H9 (cell line): ENCODE results near the gene HDAC1. TPM values are rescaled to one million over a fixed set of nuclear protein-coding genes. Genes with fewer than 3 reads are reported as not detected.

Experiments used
- DNase-seq: peaks from one replicate; pipeline ENCODE4 v3.0.0-alpha.2; 2017
- H2AFZ ChIP-seq: one replicate; pipeline ENCODE4 v1.6.1; 2013; ENCODE audit warnings: mild to moderate bottlenecking, low read length, control low read depth, moderate library complexity
- H2AK5ac ChIP-seq: 2 replicates; pipeline ENCODE4 v1.6.1; 2013; ENCODE audit warnings: low read length, control low read depth, mixed read lengths; ENCODE audit not compliant: insufficient read length
- H2BK120ac ChIP-seq: one replicate; pipeline ENCODE4 v1.6.1; 2013; ENCODE audit warnings: low read depth, mild to moderate bottlenecking, low read length, control low read depth, inconsistent platforms; ENCODE audit not compliant: poor library complexity, severe bottlenecking
- H2BK12ac ChIP-seq: 2 replicates; pipeline ENCODE4 v1.6.1; 2013; ENCODE audit warnings: low read length, control low read depth, mixed read lengths, low read depth; ENCODE audit not compliant: insufficient read length
- H2BK15ac ChIP-seq: 2 replicates; pipeline ENCODE4 v1.6.1; 2013; ENCODE audit warnings: low read depth, low read length, control low read depth
- H2BK20ac ChIP-seq: one replicate; pipeline ENCODE4 v1.6.1; 2013; ENCODE audit warnings: low read depth, mild to moderate bottlenecking, low read length, control low read depth, inconsistent platforms; ENCODE audit not compliant: poor library complexity, severe bottlenecking
- H2BK5ac ChIP-seq: 2 replicates; pipeline ENCODE4 v1.6.1; 2013; ENCODE audit warnings: low read length, control low read depth, mixed read lengths; ENCODE audit not compliant: insufficient read length
- H3K14ac ChIP-seq: 2 replicates; pipeline ENCODE4 v1.6.1; 2013; ENCODE audit warnings: low read length, control low read depth; ENCODE audit not compliant: insufficient read depth
- H3K18ac ChIP-seq: 2 replicates; pipeline ENCODE4 v1.6.1; 2013; ENCODE audit warnings: low read depth, mild to moderate bottlenecking, mixed read lengths, low read length, control low read depth; ENCODE audit not compliant: insufficient read length
- H3K23ac ChIP-seq: 2 replicates; pipeline ENCODE4 v1.6.1; 2013; ENCODE audit warnings: low read length, control low read depth, mixed read lengths, low read depth; ENCODE audit not compliant: insufficient read length
- H3K23me2 ChIP-seq: 2 replicates; pipeline ENCODE4 v1.6.1; 2013; ENCODE audit warnings: low read depth, mild to moderate bottlenecking, mixed read lengths, low read length, control low read depth; ENCODE audit not compliant: insufficient read length, poor library complexity, severe bottlenecking
- H3K27ac ChIP-seq: 2 replicates; pipeline ENCODE4 v1.5.1; 2013; ENCODE audit warnings: low read length, control low read depth, mixed read lengths, low read depth; ENCODE audit not compliant: insufficient read length
- H3K27me3 ChIP-seq: 2 replicates; pipeline ENCODE4 v1.6.1; 2013; ENCODE audit warnings: low read length, control low read depth, inconsistent platforms; ENCODE audit not compliant: insufficient read depth
- H3K4ac ChIP-seq: 2 replicates; pipeline ENCODE4 v1.6.1; 2013; ENCODE audit warnings: low read depth, mild to moderate bottlenecking, control low read depth, inconsistent platforms, low read length, moderate library complexity
- H3K4me1 ChIP-seq: 2 replicates; pipeline ENCODE4 v1.6.1; 2013; ENCODE audit warnings: low read length, control low read depth, inconsistent platforms; ENCODE audit not compliant: insufficient read depth
- H3K4me2 ChIP-seq: 2 replicates; pipeline ENCODE4 v1.6.1; 2013; ENCODE audit warnings: low read length, control low read depth, mixed read lengths; ENCODE audit not compliant: insufficient read length, insufficient read depth
- H3K56ac ChIP-seq: 2 replicates; pipeline ENCODE4 v1.6.1; 2013; ENCODE audit warnings: low read depth, mild to moderate bottlenecking, mixed read lengths, low read length, control low read depth; ENCODE audit not compliant: insufficient read length
- H3K79me1 ChIP-seq: 2 replicates; pipeline ENCODE4 v1.6.1; 2013; ENCODE audit warnings: low read depth, mild to moderate bottlenecking, moderate library complexity, low read length, control low read depth, inconsistent platforms; ENCODE audit not compliant: insufficient read depth, poor library complexity, severe bottlenecking
- H3K79me2 ChIP-seq: 2 replicates; pipeline ENCODE4 v1.6.1; 2013; ENCODE audit warnings: low read length, control low read depth, inconsistent platforms; ENCODE audit not compliant: insufficient read depth
- H3K9ac ChIP-seq: 2 replicates; pipeline ENCODE4 v1.6.1; 2013; ENCODE audit warnings: low read length, control low read depth, mixed read lengths; ENCODE audit not compliant: insufficient read length; ENCODE audit errors: extremely low read depth
- H3K9me3 ChIP-seq: one replicate; pipeline ENCODE4 v1.6.1; 2013; ENCODE audit warnings: low read depth, low read length, inconsistent platforms; ENCODE audit not compliant: control insufficient read depth
- H3T11ph ChIP-seq: one replicate; pipeline ENCODE4 v1.6.1; 2013; ENCODE audit warnings: mild to moderate bottlenecking, low read length, control low read depth, inconsistent platforms
- H4K20me1 ChIP-seq: one replicate; pipeline ENCODE4 v1.6.1; 2013; ENCODE audit not compliant: control insufficient read depth, insufficient read length, insufficient read depth
- H4K5ac ChIP-seq: 2 replicates; pipeline ENCODE4 v1.6.1; 2013; ENCODE audit warnings: low read depth, mild to moderate bottlenecking, mixed read lengths, low read length, control low read depth; ENCODE audit not compliant: insufficient read length
- H4K8ac ChIP-seq: replicated peaks from 2 replicates; pipeline ENCODE4 v1.6.1; 2013; ENCODE audit warnings: low read length, control low read depth, mixed read lengths, low read depth; ENCODE audit not compliant: insufficient read length
- H4K91ac ChIP-seq: 2 replicates; pipeline ENCODE4 v1.6.1; 2013; ENCODE audit warnings: low read depth, mild to moderate bottlenecking, moderate library complexity, mixed read lengths, low read length, control low read depth; ENCODE audit not compliant: insufficient read length
- H3K27ac Mint-ChIP-seq, 3 experiments: 2 replicates in 2 of 3; 3 replicates in 1 of 3; pipeline ENCODE4 v1.8.0; 2020 to 2021; ENCODE audit warnings: mixed read lengths in 3 of 3, mild to moderate bottlenecking in 1 of 3, moderate library complexity in 1 of 3
- H3K27me3 Mint-ChIP-seq: 2 replicates; pipeline ENCODE4 v1.8.0; 2021; ENCODE audit warnings: low read depth, mild to moderate bottlenecking, moderate library complexity, mixed read lengths
- H3K36me3 Mint-ChIP-seq, 3 experiments: 2 replicates in 2 of 3; 3 replicates in 1 of 3; pipeline ENCODE4 v1.8.0; 2020 to 2021; ENCODE audit warnings: low read depth in 3 of 3, mixed read lengths in 3 of 3; ENCODE audit not compliant: insufficient read depth in 1 of 3
- H3K4me1 Mint-ChIP-seq, 2 experiments: 2 replicates each; pipeline ENCODE4 v1.8.0; 2020; ENCODE audit warnings: mixed read lengths in 2 of 2
- H3K4me3 Mint-ChIP-seq, 2 experiments: 2 replicates in 1 of 2; 3 replicates in 1 of 2; pipeline ENCODE4 v1.8.0; 2020 to 2021; ENCODE audit warnings: mild to moderate bottlenecking in 2 of 2, mixed read lengths in 2 of 2, moderate library complexity in 1 of 2
- H3K9me3 Mint-ChIP-seq, 2 experiments: 2 replicates in 1 of 2; 3 replicates in 1 of 2; pipeline ENCODE4 v1.8.0; 2020; ENCODE audit warnings: mild to moderate bottlenecking in 2 of 2, mixed read lengths in 2 of 2, moderate library complexity in 1 of 2
- WGBS: extraction: QIAGEN DNeasy Blood & Tissue Kit; methylation state at CpG from one replicate; pipeline ENCODE4 v1.1.7; 2013; ENCODE audit warnings: missing lambda C conversion rate, low lambda C conversion rate, mixed read lengths; ENCODE audit not compliant: insufficient read length; ENCODE audit errors: extremely low coverage; 5-methylcytosine and 5-hydroxymethylcytosine counted together
- total RNA-seq: library from RNA; stranded (reverse); gene quantifications from 2 replicates; pipeline ENCODE4 v1.2.1, GENCODE V29; 2021
- TF ChIP-seq, protein P1 (sequence below): fragments of 200-600 bp; sonication (generic); conservative IDR thresholded peaks from 3 replicates; pipeline ENCODE4 v1.8.0; 2021; ENCODE audit warnings: antibody characterized with exemption, mild to moderate bottlenecking

HDAC1 gene
- total RNA-seq, 1 experiment from 2014 or later, result 162 TPM

DNA sequence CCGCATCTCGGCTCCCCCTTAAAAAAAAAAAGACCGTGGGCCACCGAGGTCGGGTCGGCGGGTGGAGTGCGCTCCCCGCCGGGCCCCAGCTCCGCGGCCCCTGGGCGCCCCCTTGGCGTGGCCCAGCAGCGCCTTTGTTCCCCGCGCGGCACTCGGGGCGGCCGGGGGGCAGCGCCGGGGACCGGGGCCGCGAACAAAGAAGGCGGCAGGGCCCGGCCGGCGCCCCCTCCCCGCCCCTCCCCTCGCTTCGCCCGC lies 43.6 kb downstream of the HDAC1 start:
- Mint-ChIP-seq H3K4me1 (peaks cover 43 to 55% of the 10 kb centered on the region in 2 experiments), H3K36me3 (peaks cover 27 to 47% (median 44%) of the 10 kb centered on the region in 3 experiments), H3K27me3 (peaks cover 36% of the 10 kb centered on the region), H3K27ac (no peak overlapping the region), H3K4me3 (peak overlapping the region; percentile 93 to 97; a peak in 4 of 5 replicates), H3K9me3 (no peaks in the 10 kb centered on the region; a peak in 1 of 5 replicates)
- H3K79me2 ChIP-seq, result peaks cover 6% of the 10 kb centered on the region; the same call in 1 of the 2 replicates
- no peak for DNase-seq
- peak overlapping the region; percentile 63; the same call in 1 of the 2 replicates for H3K14ac ChIP-seq
- no peaks in the 10 kb centered on the region for H3K79me1 ChIP-seq
- no peak overlapping the region for H3K4me2 ChIP-seq
- peaks cover 3% of the 10 kb centered on the region; the same call in 1 of the 2 replicates for H3K4me1 ChIP-seq
- no peak overlapping the region for H2BK5ac ChIP-seq
- H4K8ac ChIP-seq, result no peak overlapping the region
- H3K23me2 ChIP-seq, result peaks cover 11% of the 10 kb centered on the region
- H3K9me3 ChIP-seq, result no peaks in the 10 kb centered on the region
- no peak overlapping the region for H2BK12ac ChIP-seq
- no peak overlapping the region for H3T11ph ChIP-seq
- H4K5ac ChIP-seq, result no peak overlapping the region
- H3K27ac ChIP-seq, result no peak overlapping the region
- peak overlapping the region; percentile 64 for H3K18ac ChIP-seq
- no peaks in the 10 kb centered on the region for H4K20me1 ChIP-seq
- H2AFZ ChIP-seq, result no peak overlapping the region
- no peak overlapping the region for H2BK15ac ChIP-seq
- peak overlapping the region; percentile 72 for H3K9ac ChIP-seq
- H2AK5ac ChIP-seq, result no peak overlapping the region
- H3K4ac ChIP-seq, result no peak overlapping the region
- TF ChIP-seq, protein P1, sequence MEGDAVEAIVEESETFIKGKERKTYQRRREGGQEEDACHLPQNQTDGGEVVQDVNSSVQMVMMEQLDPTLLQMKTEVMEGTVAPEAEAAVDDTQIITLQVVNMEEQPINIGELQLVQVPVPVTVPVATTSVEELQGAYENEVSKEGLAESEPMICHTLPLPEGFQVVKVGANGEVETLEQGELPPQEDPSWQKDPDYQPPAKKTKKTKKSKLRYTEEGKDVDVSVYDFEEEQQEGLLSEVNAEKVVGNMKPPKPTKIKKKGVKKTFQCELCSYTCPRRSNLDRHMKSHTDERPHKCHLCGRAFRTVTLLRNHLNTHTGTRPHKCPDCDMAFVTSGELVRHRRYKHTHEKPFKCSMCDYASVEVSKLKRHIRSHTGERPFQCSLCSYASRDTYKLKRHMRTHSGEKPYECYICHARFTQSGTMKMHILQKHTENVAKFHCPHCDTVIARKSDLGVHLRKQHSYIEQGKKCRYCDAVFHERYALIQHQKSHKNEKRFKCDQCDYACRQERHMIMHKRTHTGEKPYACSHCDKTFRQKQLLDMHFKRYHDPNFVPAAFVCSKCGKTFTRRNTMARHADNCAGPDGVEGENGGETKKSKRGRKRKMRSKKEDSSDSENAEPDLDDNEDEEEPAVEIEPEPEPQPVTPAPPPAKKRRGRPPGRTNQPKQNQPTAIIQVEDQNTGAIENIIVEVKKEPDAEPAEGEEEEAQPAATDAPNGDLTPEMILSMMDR, result no peak
- H3K23ac ChIP-seq, result no peak overlapping the region
- H2BK20ac ChIP-seq, result no peak overlapping the region
- no peak overlapping the region for H3K56ac ChIP-seq
- peaks cover 2% of the 10 kb centered on the region; the same call in 1 of the 2 replicates for H3K27me3 ChIP-seq
- no CpG with 5 or more reads among the region's 34 CpGs for WGBS
- H2BK120ac ChIP-seq, result no peak overlapping the region
- no peak overlapping the region for H4K91ac ChIP-seq
